HT1080 (cell line): ENCODE measurements around the gene MYO18B. TPM values are rescaled to one million over a fixed set of nuclear protein-coding genes. Genes with fewer than 3 reads are reported as not detected.
A peak's percentile ranks its signal among the peaks of the same experiment; 100 is the strongest.

Experiments used
- DNase-seq: peaks from one replicate; pipeline ENCODE4 v3.0.0-alpha.2; 2015; ENCODE audit warnings: low read depth
- polyA plus RNA-seq, 2 experiments: library from polyadenylated mRNA; depleted of rRNA; stranded (reverse); fragments of >200 nt; gene quantifications; 2 replicates each; pipeline ENCODE4 v1.2.3, GENCODE V29; 2015
- total RNA-seq: library from RNA; depleted of rRNA; stranded (reverse); fragments of >200 nt; shearing (Covaris generic); gene quantifications from 2 replicates; pipeline ENCODE4 v1.2.3, GENCODE V29; 2014; rRNA removed

Gene MYO18B
- 1.9 and 2.3 TPM in 2 replicates for total RNA-seq
- 1.2 and 1.7 TPM in 2 replicates for polyA plus RNA-seq (2015; cell fraction: cytosol; rRNA removed)
- 6.5 and 9.1 TPM in 2 replicates for polyA plus RNA-seq (2015; cell fraction: nucleus; rRNA removed)

- DNase-seq = peak; percentile 61
Measured at GRCh38 chr22:25741692-25742626, at the start of gene MYO18B. Gene MYO18B, plus strand, starts transcription at chr22:25742188. Its CDS starts 18,905 bp downstream, at chr22:25761093.

- DNase-seq = no peak
Measured at GRCh38 chr22:25692397-25693267, 49.4 kb upstream of the MYO18B start.

- DNase-seq = no peak
Measured at GRCh38 chr22:25693268-25693565, 48.8 kb upstream of the MYO18B start.

- DNase-seq = no peak
Measured at GRCh38 chr22:25694196-25694907, 47.6 kb upstream of the MYO18B start.

- DNase-seq = no peak
Measured at GRCh38 chr22:25695146-25695545, 46.8 kb upstream of the MYO18B start.

- DNase-seq = no peak
Measured at GRCh38 chr22:25696763-25697162, 45.2 kb upstream of the MYO18B start.

- DNase-seq = no peak
Measured at GRCh38 chr22:25697181-25697664, 44.8 kb upstream of the MYO18B start.

- DNase-seq = no peak
Measured at GRCh38 chr22:25697978-25698377, 44.0 kb upstream of the MYO18B start.

- DNase-seq = no peak
Measured at GRCh38 chr22:25698461-25698860, 43.5 kb upstream of the MYO18B start.

- DNase-seq = no peak
Measured at GRCh38 chr22:25698978-25699377, 43.0 kb upstream of the MYO18B start.

- no peak for DNase-seq
Measured at GRCh38 chr22:25701056-25701780, 40.8 kb upstream of the MYO18B start.

GRCh38 chr22:25702040-25702439 is 39.9 kb upstream of the MYO18B start:
- DNase-seq = no peak

- no peak for DNase-seq
Measured at GRCh38 chr22:25702571-25703167, 39.3 kb upstream of the MYO18B start.

- no peak for DNase-seq
Measured at GRCh38 chr22:25704701-25705100, 37.3 kb upstream of the MYO18B start.

GRCh38 chr22:25706197-25706596 is 35.8 kb upstream of the MYO18B start:
- no peak for DNase-seq

GRCh38 chr22:25708430-25708829 is 33.6 kb upstream of the MYO18B start:
- DNase-seq = peak; percentile 12

- no peak for DNase-seq
Measured at GRCh38 chr22:25709758-25710157, 32.2 kb upstream of the MYO18B start.

- DNase-seq = no peak
Measured at GRCh38 chr22:25710501-25710900, 31.5 kb upstream of the MYO18B start.

- DNase-seq = no peak
Measured at GRCh38 chr22:25711491-25711890, 30.5 kb upstream of the MYO18B start.
